Hepatocyte (in vitro differentiated cells): ENCODE results near the gene ADGRL3.
A peak's percentile ranks its signal among the peaks of the same experiment; 100 is the strongest.

Experiments used
- CTCF ChIP-seq: fragments of 200-600 bp; sonication (generic); IDR thresholded peaks from 2 replicates; pipeline ENCODE4 v1.5.1; 2016; ENCODE audit warnings: antibody characterized with exemption, mild to moderate bottlenecking; ENCODE audit not compliant: poor library complexity
- EZH2phosphoT487 ChIP-seq: fragments of 200-600 bp; sonication (generic); IDR thresholded peaks from one replicate; pipeline ENCODE4 v1.6.1; 2018; ENCODE audit warnings: antibody characterized with exemption, mild to moderate bottlenecking, low read depth, moderate library complexity; ENCODE audit not compliant: unreplicated experiment, severe bottlenecking

GRCh38 chr4:61201961-61202637 lies 2.0 kb downstream of the ADGRL3 start:
- no peak for TF ChIP-seq CTCF
- TF ChIP-seq EZH2phosphoT487, result peak; percentile 73
